GM18507 (cell line): ENCODE data around the gene GSK3B.
"Not testable (repeated sequence)": the region's sequence is repeated elsewhere in the genome, so short reads cannot be mapped to it uniquely, and the experiment has no call there.

Experiments used
- DNase-seq: peaks from one replicate; pipeline ENCODE4 v3.0.0; 2011; ENCODE audit warnings: low read depth; ENCODE audit not compliant: insufficient read length; ENCODE audit errors: extremely low spot score
- FAIRE-seq: peaks from 2 replicates; lab custom pipeline; 2011; peaks lifted over from hg19 to GRCh38; lab: Jason Lieb, UNC

GSK3B gene

GRCh38 chr3:119901148-119901547 is 193.1 kb downstream of the GSK3B start:
- FAIRE-seq (no peak), DNase-seq (no peak)

- DNase-seq (no peak), FAIRE-seq (no peak)
Observed at GRCh38 chr3:119899192-119899511, 195.1 kb downstream of the GSK3B start.

GRCh38 chr3:119898478-119899191 is 195.6 kb downstream of the GSK3B start:
- FAIRE-seq (peak; percentile 54), DNase-seq (no peak)

- FAIRE-seq = peak; percentile 51
- DNase-seq = no peak
Observed at GRCh38 chr3:119894195-119894594, 200.1 kb downstream of the GSK3B start.

- FAIRE-seq = no peak
- no peak for DNase-seq
Observed at GRCh38 chr3:119893769-119894168, 200.5 kb downstream of the GSK3B start.

GRCh38 chr3:119891944-119892721 is 202.1 kb downstream of the GSK3B start:
- FAIRE-seq (peak; percentile 92), DNase-seq (no peak)

GRCh38 chr3:119888681-119889080 is 205.6 kb downstream of the GSK3B start:
- DNase-seq, FAIRE-seq: not testable (repeated sequence)

GRCh38 chr3:119885746-119886530 is 208.3 kb downstream of the GSK3B start:
- no peak for DNase-seq
- no peak for FAIRE-seq

GRCh38 chr3:119884161-119884557 is 210.1 kb downstream of the GSK3B start:
- FAIRE-seq = no peak
- DNase-seq = no peak

GRCh38 chr3:119883461-119884160 is 210.6 kb downstream of the GSK3B start:
- DNase-seq = no peak
- no peak for FAIRE-seq

GRCh38 chr3:119880966-119881365 is 213.3 kb downstream of the GSK3B start:
- FAIRE-seq (no peak), DNase-seq (no peak)

- FAIRE-seq (no peak), DNase-seq (no peak)
Observed at GRCh38 chr3:119873646-119874045, 220.6 kb downstream of the GSK3B start.

- DNase-seq = no peak
- FAIRE-seq = no peak
Observed at GRCh38 chr3:119872773-119873172, 221.5 kb downstream of the GSK3B start.

GRCh38 chr3:119871571-119871970 is 222.7 kb downstream of the GSK3B start:
- DNase-seq (no peak), FAIRE-seq (peak; percentile 18)

- no peak for DNase-seq
Observed at GRCh38 chr3:119870512-119870911, 223.7 kb downstream of the GSK3B start.

GRCh38 chr3:119864476-119864875 is 229.8 kb downstream of the GSK3B start:
- DNase-seq (no peak), FAIRE-seq (no peak)

More at GRCh38 chr3:119870512-119870911, 223.7 kb downstream of the GSK3B start:
- peak; percentile 12 for FAIRE-seq

GRCh38 chr3:119862616-119863015 is 231.6 kb downstream of the GSK3B start:
- FAIRE-seq = no peak

GRCh38 chr3:119861681-119862080 is 232.6 kb downstream of the GSK3B start:
- DNase-seq (no peak), FAIRE-seq (no peak)

More at GRCh38 chr3:119862616-119863015, 231.6 kb downstream of the GSK3B start:
- DNase-seq = no peak

GRCh38 chr3:119859728-119860127 is 234.5 kb downstream of the GSK3B start:
- no peak for FAIRE-seq
- DNase-seq = no peak

- no peak for DNase-seq
- FAIRE-seq = no peak
Observed at GRCh38 chr3:119858957-119859356, 235.3 kb downstream of the GSK3B start.
